H1 (cell line): ENCODE data around the gene PNISR. TPM values are rescaled to one million over a fixed set of nuclear protein-coding genes. Genes with fewer than 3 reads are reported as not detected.

Experiments used
- USF2 ChIP-seq: IDR thresholded peaks from 2 replicates; pipeline ENCODE4 v1.6.1; 2011; ENCODE audit warnings: low read length, improper control_type of control experiment
- polyA plus RNA-seq, 7 experiments: library from polyadenylated mRNA; depleted of rRNA in 3 of 7; stranded (reverse) in 5 of 7; unstranded in 2 of 7; fragments of >200 nt in 5 of 7; fragments of 200-250 nt in 2 of 7; gene quantifications; 1 replicate in 5 of 7; 2 replicates in 1 of 7; 4 replicates in 1 of 7; pipeline versions ENCODE4 v1.2.1 to v1.2.3, GENCODE V29; 2011 to 2013; ENCODE audit warnings: missing spikeins in 2 of 7, mixed read lengths in 2 of 7
- total RNA-seq: library from RNA; stranded (reverse); fragmentation: NEBNext Ultra II Directional; extraction: Animal tissue kit (Norgen Biotek cat#: 25700); gene quantifications from 2 replicates; pipeline ENCODE4 v1.2.1, GENCODE V29; 2021

The PNISR gene
- total and polyA plus RNA-seq, 2 of the 8 experiments (the other 6 are each of a cell fraction or from before 2014, with no cell fraction given), result 41.1 to 134 TPM

- no peak for TF ChIP-seq USF2
Observed at GRCh38 chr6:99353126-99353525, 72.0 kb downstream of the PNISR start (continued).
